Fibroblast of pulmonary artery (primary cell): Measurements from ENCODE around the gene GNG2.

Source experiments
- DNase-seq: peaks from one replicate; pipeline ENCODE4 v3.0.0-alpha.2; 2010; ENCODE audit warnings: low read depth
- H3K4me3 ChIP-seq: replicated peaks from 2 replicates; pipeline ENCODE4 v1.5.1; 2011; ENCODE audit warnings: low read depth, mild to moderate bottlenecking, control low read depth, low read length, moderate library complexity
- CTCF ChIP-seq: IDR thresholded peaks from 2 replicates; pipeline ENCODE4 v1.5.1; 2011; ENCODE audit warnings: mild to moderate bottlenecking, control low read depth, low read length, inconsistent platforms; ENCODE audit errors: missing control alignments

Gene GNG2

GRCh38 chr14:51850651-51851050 is 9.8 kb upstream of the GNG2 start:
- DNase-seq: no peak
- no peak for TF ChIP-seq CTCF
- no peak overlapping the region for H3K4me3 ChIP-seq

GRCh38 chr14:51852541-51852940 is 7.9 kb upstream of the GNG2 start:
- DNase-seq: peak; percentile 42
- H3K4me3 ChIP-seq: no peak overlapping the region
- TF ChIP-seq CTCF: no peak

GRCh38 chr14:51855234-51855633 is 5.2 kb upstream of the GNG2 start:
- H3K4me3 ChIP-seq: no peak overlapping the region
- DNase-seq: no peak
- TF ChIP-seq CTCF: no peak

GRCh38 chr14:51856792-51857296 is 3.6 kb upstream of the GNG2 start:
- no peak for TF ChIP-seq CTCF
- no peak for DNase-seq
- no peak overlapping the region for H3K4me3 ChIP-seq

- no peak for TF ChIP-seq CTCF
- H3K4me3 ChIP-seq: no peak overlapping the region
- no peak for DNase-seq
Observed at GRCh38 chr14:51859131-51859530, 1.3 kb upstream of the GNG2 start.

GRCh38 chr14:51860825-51861499 is 550 bp downstream of the GNG2 start:
- no peak for TF ChIP-seq CTCF
- H3K4me3 ChIP-seq: peak overlapping the region; percentile 75
- DNase-seq: peak; percentile 32

GRCh38 chr14:51862176-51862796 is 1.9 kb downstream of the GNG2 start:
- no peak for TF ChIP-seq CTCF
- no peak for DNase-seq
- peak overlapping the region; percentile 36 for H3K4me3 ChIP-seq
